Mesenchymal stem cell (in vitro differentiated cells and primary cell): ENCODE measurements around the gene GPHA2.

ENCODE experiments used
- DNase-seq: peaks from one replicate; pipeline ENCODE4 v3.0.0-alpha.2; 2013
- H2AFZ ChIP-seq: one replicate; pipeline ENCODE4 v1.6.1; 2013; ENCODE audit warnings: low read depth, mild to moderate bottlenecking, control low read depth, inconsistent platforms, low read length, moderate library complexity
- H2AK5ac ChIP-seq: 2 replicates; pipeline ENCODE4 v1.6.1; 2013; ENCODE audit warnings: low read length, moderate library complexity, mild to moderate bottlenecking, inconsistent platforms; ENCODE audit not compliant: severe bottlenecking
- H2BK120ac ChIP-seq: one replicate; pipeline ENCODE4 v1.6.1; 2013; ENCODE audit warnings: low read depth, mild to moderate bottlenecking, inconsistent platforms, low read length, moderate library complexity
- H2BK12ac ChIP-seq, 2 experiments: one replicate each; pipeline ENCODE4 v1.6.1; 2013; ENCODE audit warnings: inconsistent platforms in 2 of 2, low read length in 2 of 2, mild to moderate bottlenecking in 2 of 2, moderate library complexity in 2 of 2, control low read depth in 1 of 2
- H2BK15ac ChIP-seq: one replicate; pipeline ENCODE4 v1.6.1; 2013; ENCODE audit warnings: mild to moderate bottlenecking, low read depth, inconsistent platforms; ENCODE audit not compliant: poor library complexity, severe bottlenecking
- H2BK5ac ChIP-seq: 2 replicates; pipeline ENCODE4 v1.6.1; 2013; ENCODE audit warnings: low read depth, mild to moderate bottlenecking, low read length, control low read depth, inconsistent platforms; ENCODE audit not compliant: poor library complexity, severe bottlenecking
- H3K14ac ChIP-seq, 2 experiments: one replicate each; pipeline ENCODE4 v1.6.1; 2013; ENCODE audit warnings: inconsistent platforms in 2 of 2, low read length in 2 of 2, control low read depth in 1 of 2, mild to moderate bottlenecking in 1 of 2, moderate library complexity in 1 of 2
- H3K18ac ChIP-seq, 2 experiments: one replicate each; pipeline ENCODE4 v1.6.1; 2013; ENCODE audit warnings: inconsistent platforms in 2 of 2, low read length in 2 of 2, control low read depth in 1 of 2, low read depth in 1 of 2, mild to moderate bottlenecking in 1 of 2
- H3K23ac ChIP-seq, 2 experiments: one replicate each; pipeline ENCODE4 v1.6.1; 2013; ENCODE audit warnings: inconsistent platforms in 2 of 2, low read length in 2 of 2, mild to moderate bottlenecking in 2 of 2, moderate library complexity in 2 of 2, control low read depth in 1 of 2
- H3K27ac ChIP-seq: 2 replicates; pipeline ENCODE4 v1.5.1; 2013; ENCODE audit warnings: mild to moderate bottlenecking, moderate library complexity, low read length, control low read depth, inconsistent platforms; ENCODE audit not compliant: poor library complexity, severe bottlenecking
- H3K27me3 ChIP-seq, 2 experiments: 2 replicates each; pipeline versions ENCODE4 v1.6.1 to v1.7.0; 2013; ENCODE audit warnings: low read length in 2 of 2, mild to moderate bottlenecking in 2 of 2, moderate library complexity in 2 of 2, control low read depth in 1 of 2, inconsistent platforms in 1 of 2; ENCODE audit not compliant: control insufficient read depth in 1 of 2, insufficient read depth in 1 of 2
- H3K36me3 ChIP-seq, 2 experiments: 2 replicates each; pipeline versions ENCODE4 v1.6.1 to v1.7.0; 2013; ENCODE audit warnings: low read length in 2 of 2, control low read depth in 1 of 2, inconsistent platforms in 1 of 2, low read depth in 1 of 2, mild to moderate bottlenecking in 1 of 2; ENCODE audit not compliant: insufficient read depth in 2 of 2, control insufficient read depth in 1 of 2
- H3K4ac ChIP-seq, 2 experiments: one replicate each; pipeline ENCODE4 v1.6.1; 2013; ENCODE audit warnings: inconsistent platforms in 2 of 2, low read length in 2 of 2, mild to moderate bottlenecking in 2 of 2, moderate library complexity in 2 of 2, control low read depth in 1 of 2, low read depth in 1 of 2
- H3K4me1 ChIP-seq: 2 replicates; pipeline ENCODE4 v1.6.1; 2013; ENCODE audit warnings: low read depth, low read length, control low read depth; ENCODE audit not compliant: control insufficient read depth, insufficient read depth
- H3K4me2 ChIP-seq: 2 replicates; pipeline ENCODE4 v1.6.1; 2013; ENCODE audit warnings: low read length, mild to moderate bottlenecking, inconsistent platforms; ENCODE audit not compliant: poor library complexity, severe bottlenecking
- H3K4me3 ChIP-seq, 2 experiments: 2 replicates each; pipeline versions ENCODE4 v1.5.1 to v1.7.0; 2013; ENCODE audit warnings: low read length in 2 of 2, mild to moderate bottlenecking in 2 of 2, control low read depth in 1 of 2, low read depth in 1 of 2; ENCODE audit not compliant: insufficient read depth in 1 of 2
- H3K79me1 ChIP-seq: replicated peaks from 2 replicates; pipeline ENCODE4 v1.6.1; 2013; ENCODE audit warnings: mild to moderate bottlenecking, control low read depth, low read length, inconsistent platforms; ENCODE audit not compliant: poor library complexity, severe bottlenecking
- H3K9ac ChIP-seq: 2 replicates; pipeline ENCODE4 v1.7.0; 2013; ENCODE audit warnings: mild to moderate bottlenecking, low read length, moderate library complexity
- H3K9me3 ChIP-seq: 2 replicates; pipeline ENCODE4 v1.7.0; 2013; ENCODE audit warnings: mild to moderate bottlenecking, low read length; ENCODE audit not compliant: control insufficient read depth
- H4K8ac ChIP-seq: one replicate; pipeline ENCODE4 v1.6.1; 2013; ENCODE audit warnings: inconsistent platforms, mild to moderate bottlenecking, low read length, moderate library complexity
- H4K91ac ChIP-seq: one replicate; pipeline ENCODE4 v1.6.1; 2013; ENCODE audit warnings: mild to moderate bottlenecking, low read length, inconsistent platforms
- WGBS: methylation state at CpG from one replicate; pipeline ENCODE4 v1.1.7; 2013; ENCODE audit warnings: mixed read lengths; 5-methylcytosine and 5-hydroxymethylcytosine counted together

The GPHA2 gene

DNA sequence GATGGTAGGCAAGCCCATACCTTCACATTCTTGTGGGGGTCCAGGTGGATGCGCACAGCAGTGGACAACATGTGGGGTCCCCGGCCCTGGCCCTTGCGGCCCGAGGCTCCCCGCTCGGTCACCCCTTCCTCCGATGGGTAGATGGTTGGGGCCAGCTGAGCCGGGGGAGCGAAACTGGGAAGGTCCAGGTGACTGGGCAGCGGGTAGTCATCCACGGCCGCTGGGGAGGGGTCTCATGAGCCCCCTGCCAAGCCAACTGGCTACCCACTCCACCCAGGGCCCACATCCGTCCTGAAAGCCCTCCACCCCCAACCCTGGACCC lies 29.4 kb downstream of the GPHA2 start:
- Histone ChIP-seq H2AFZ (no peak overlapping the region), H3K9me3 (no peaks in the 10 kb centered on the region), H3K4me3 (no peak overlapping the region), H3K4me2 (no peak overlapping the region), H3K27ac (no peak overlapping the region), H2BK120ac (no peak overlapping the region), H3K9ac (no peak overlapping the region), H2BK5ac (no peak overlapping the region), H4K8ac (no peak overlapping the region), H3K23ac (no peak overlapping the region), H3K4ac (no peak overlapping the region), H3K36me3 (peaks cover 81 to 85% of the 10 kb centered on the region in 2 experiments), H3K14ac (no peak overlapping the region), H2BK15ac (no peak overlapping the region), H4K91ac (no peak overlapping the region), H2BK12ac (no peak overlapping the region), H3K18ac (no peak overlapping the region), H3K79me1 (peaks cover 1% of the 10 kb centered on the region), H3K4me1 (peaks cover 2% of the 10 kb centered on the region), H2AK5ac (no peak overlapping the region), H3K27me3 (no peaks in the 10 kb centered on the region)
- whole genome bisulfite sequencing = 98% methylated on average over 13 of the region's 13 CpGs
- DNase-seq = no peak

DNA sequence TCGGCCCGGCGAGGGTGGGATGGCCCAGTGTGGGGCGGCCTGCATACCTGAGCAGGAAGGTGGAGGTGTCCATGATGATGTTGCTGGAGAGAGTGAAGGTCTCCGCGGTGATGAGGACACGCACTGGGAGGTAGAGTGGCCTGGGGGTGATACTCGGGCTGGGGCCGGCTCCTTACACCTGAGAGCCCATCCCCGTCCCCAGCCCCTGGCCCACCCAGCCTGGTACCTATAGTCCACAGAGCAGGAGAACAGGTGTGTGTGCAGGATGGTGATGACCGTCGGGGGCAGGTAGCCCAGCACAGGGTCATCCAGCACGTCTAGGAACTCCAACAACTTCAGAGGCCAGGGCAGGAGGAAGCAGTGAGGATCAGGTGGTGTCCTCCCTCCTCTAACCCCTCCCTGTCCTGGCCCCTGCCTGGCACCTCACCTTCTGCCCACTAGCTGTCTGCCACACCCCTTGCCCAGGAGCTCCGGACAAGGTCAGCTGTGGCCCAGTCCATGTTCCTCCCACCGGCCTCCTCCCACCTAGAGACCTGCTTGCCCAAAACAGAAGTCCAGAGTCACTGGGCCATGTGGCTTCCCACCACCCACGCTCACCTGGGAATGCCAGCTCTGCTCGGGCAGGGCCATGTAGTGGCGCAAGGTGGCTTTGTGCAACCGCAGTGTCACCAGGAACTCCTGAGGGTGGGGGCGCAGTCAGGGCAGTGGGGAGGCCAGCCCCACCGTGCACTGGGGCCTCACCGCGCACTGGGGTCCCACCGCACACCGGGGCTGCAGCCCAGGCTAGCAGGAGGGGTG lies 30.0 kb downstream of the GPHA2 start:
- H3K9ac ChIP-seq = no peak overlapping the region
- H3K27ac ChIP-seq = no peak overlapping the region
- peaks cover 81 to 84% of the 10 kb centered on the region in 2 experiments for H3K36me3 ChIP-seq
- peak overlapping the region; percentile 7 for H4K91ac ChIP-seq
- H2BK5ac ChIP-seq = no peak overlapping the region
- H3K4me3 ChIP-seq = peak overlapping the region in 1 of 2 experiments; percentile 26
- no peak overlapping the region for H3K18ac ChIP-seq
- no peak overlapping the region for H3K14ac ChIP-seq
- H4K8ac ChIP-seq = no peak overlapping the region
- H3K9me3 ChIP-seq = no peaks in the 10 kb centered on the region
- H3K4ac ChIP-seq = no peak overlapping the region
- no peak overlapping the region for H2BK12ac ChIP-seq
- peaks cover 1% of the 10 kb centered on the region for H3K79me1 ChIP-seq
- no peak overlapping the region for H2BK120ac ChIP-seq
- H3K27me3 ChIP-seq = no peaks in the 10 kb centered on the region
- peak overlapping the region; percentile 31 for H2BK15ac ChIP-seq
- no peak overlapping the region for H2AK5ac ChIP-seq
- no peak overlapping the region for H3K4me2 ChIP-seq
- no peak overlapping the region for H2AFZ ChIP-seq
- peaks cover 2% of the 10 kb centered on the region for H3K4me1 ChIP-seq
- over 99% methylated on average over 17 of the region's 25 CpGs for WGBS
- H3K23ac ChIP-seq = no peak overlapping the region
- no peak for DNase-seq

DNA sequence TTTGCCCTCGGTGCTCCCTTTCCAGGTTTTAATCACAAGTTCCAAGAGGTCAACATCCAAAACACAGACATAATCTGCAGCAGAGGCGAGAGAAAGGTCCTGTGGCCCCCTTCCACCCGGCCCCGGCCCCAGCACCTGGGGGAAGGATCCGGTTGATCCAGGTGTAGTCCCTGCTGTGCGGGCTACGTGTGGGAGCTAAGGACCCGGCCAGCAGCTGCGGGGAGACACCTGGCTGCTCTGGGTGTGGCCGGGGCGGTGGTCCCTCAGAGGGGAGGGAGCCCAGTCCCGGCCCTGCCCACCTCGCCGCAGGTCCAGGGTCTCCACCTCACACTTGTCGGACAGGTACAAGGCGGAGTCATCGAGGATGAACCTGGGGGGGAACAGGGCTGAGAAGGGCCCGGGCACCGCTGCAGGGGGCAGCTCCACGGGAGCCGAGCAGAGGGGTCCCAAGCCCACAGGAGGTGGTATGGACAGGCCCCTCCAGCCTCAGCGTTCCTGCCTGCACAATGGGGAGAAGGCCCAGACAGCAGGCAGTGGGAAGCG lies 32.3 kb downstream of the GPHA2 start:
- Histone ChIP-seq H3K4me1 (peaks cover 6% of the 10 kb centered on the region), H2AFZ (no peak overlapping the region), H2BK15ac (no peak overlapping the region), H2BK5ac (no peak overlapping the region), H4K91ac (no peak overlapping the region), H3K27ac (no peak overlapping the region), H3K4me3 (no peak overlapping the region), H3K18ac (no peak overlapping the region), H2BK120ac (no peak overlapping the region), H2BK12ac (no peak overlapping the region), H3K9me3 (no peaks in the 10 kb centered on the region), H3K14ac (no peak overlapping the region), H3K4ac (no peak overlapping the region), H3K4me2 (no peak overlapping the region), H3K27me3 (no peaks in the 10 kb centered on the region), H3K9ac (no peak overlapping the region), H4K8ac (no peak overlapping the region), H3K79me1 (peaks cover 3% of the 10 kb centered on the region), H3K23ac (no peak overlapping the region), H3K36me3 (peaks cover 77 to 81% of the 10 kb centered on the region in 2 experiments), H2AK5ac (no peak overlapping the region)
- no peak for DNase-seq
- 98% methylated on average over 23 of the region's 23 CpGs for WGBS

DNA sequence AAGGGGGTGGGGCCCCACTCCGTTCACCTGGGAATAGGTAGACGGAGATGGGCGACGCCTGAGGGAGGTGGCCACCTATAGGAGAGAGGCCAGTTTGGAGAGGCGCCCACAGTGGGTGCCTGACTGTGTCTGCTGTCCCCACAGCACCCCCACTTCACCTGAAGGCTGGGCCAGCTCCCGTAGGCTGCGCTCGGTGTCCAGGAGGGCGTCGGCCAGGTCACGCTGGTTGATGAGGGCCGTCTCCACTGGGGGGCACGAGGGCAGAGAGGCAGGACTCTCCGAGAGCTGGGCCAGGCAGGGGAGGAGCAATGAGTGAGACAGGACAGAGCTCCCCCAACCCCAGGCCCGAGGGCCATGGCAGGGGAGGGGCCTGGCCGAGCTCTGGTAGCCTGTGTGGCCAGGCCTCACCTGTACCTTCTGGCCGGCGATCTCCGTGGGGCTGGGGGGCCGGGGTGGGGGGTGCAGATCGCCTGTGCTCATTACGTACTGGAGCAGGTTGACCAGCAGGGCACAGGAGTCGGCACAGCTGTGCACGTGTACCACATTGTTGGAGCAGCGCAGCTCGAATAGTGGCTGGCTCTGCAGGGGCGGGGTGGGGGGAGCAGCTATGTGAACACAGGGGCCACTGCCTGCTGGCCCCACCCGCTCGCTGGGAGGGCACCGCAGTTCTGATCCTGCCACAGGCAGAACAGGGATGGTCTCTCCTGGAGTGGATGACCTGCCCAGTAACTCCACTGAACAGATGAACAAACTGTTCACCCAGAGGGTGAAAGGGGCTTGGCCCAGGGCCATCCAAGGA lies 33.4 kb downstream of the GPHA2 start:
- H3K27me3 ChIP-seq = no peaks in the 10 kb centered on the region

More for the DNA sequence above, 33.4 kb downstream of the GPHA2 start:
- Histone ChIP-seq H3K23ac (no peak overlapping the region), H3K27ac (no peak overlapping the region), H3K79me1 (peaks cover 3% of the 10 kb centered on the region), H2BK120ac (no peak overlapping the region), H3K9me3 (no peaks in the 10 kb centered on the region), H2BK15ac (no peak overlapping the region), H3K4me2 (no peak overlapping the region), H2BK12ac (no peak overlapping the region), H3K4me3 (no peak overlapping the region), H2BK5ac (no peak overlapping the region), H2AFZ (no peak overlapping the region), H3K4ac (no peak overlapping the region), H3K4me1 (peaks cover 6% of the 10 kb centered on the region), H4K91ac (no peak overlapping the region), H3K9ac (no peak overlapping the region), H2AK5ac (no peak overlapping the region), H4K8ac (no peak overlapping the region), H3K14ac (no peak overlapping the region), H3K36me3 (peaks cover 80 to 83% of the 10 kb centered on the region in 2 experiments), H3K18ac (no peak overlapping the region)
- DNase-seq = no peak
- WGBS = 93% methylated on average over 30 of the region's 30 CpGs
